ENCODE measurements around the gene MR1.
"Not testable (repeated sequence)": the region's sequence is repeated elsewhere in the genome, so short reads cannot be mapped to it uniquely, and the experiment has no call there.

The MR1 gene

DNA sequence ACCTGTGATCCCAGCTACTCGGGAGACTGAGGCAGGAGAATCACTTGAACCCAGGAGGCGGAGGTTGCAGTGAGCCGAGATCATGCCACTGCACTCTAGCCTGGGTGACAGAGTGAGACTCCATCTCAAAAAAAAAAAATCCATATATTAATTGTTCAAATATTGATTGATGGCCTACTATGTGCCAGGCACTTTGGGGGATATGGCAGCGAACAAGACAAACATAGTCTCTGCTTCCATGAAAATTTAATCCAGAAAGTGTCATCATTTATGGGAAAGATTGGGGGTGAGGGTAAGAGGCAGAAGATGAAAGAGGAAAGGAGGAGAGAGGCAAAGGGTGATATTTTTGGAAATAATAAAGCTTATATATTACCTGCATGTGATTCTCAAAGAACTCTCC lies 1.4 kb downstream of the MR1 start:
- H3K27me3 ChIP-seq (ENCODE audit: control insufficient read depth, insufficient read depth, low read length); H3K4me3 ChIP-seq (ENCODE audit: low read depth, low read length); H3K4me1 ChIP-seq (ENCODE audit: control insufficient read depth, insufficient read depth, low read length); H3K36me3 ChIP-seq (ENCODE audit: control insufficient read depth, insufficient read depth, low read length); H3K9ac ChIP-seq (ENCODE audit: low read depth, low read length); H3K9me3 ChIP-seq (ENCODE audit: control insufficient read depth, insufficient read depth, low read length): not testable (repeated sequence)

DNA sequence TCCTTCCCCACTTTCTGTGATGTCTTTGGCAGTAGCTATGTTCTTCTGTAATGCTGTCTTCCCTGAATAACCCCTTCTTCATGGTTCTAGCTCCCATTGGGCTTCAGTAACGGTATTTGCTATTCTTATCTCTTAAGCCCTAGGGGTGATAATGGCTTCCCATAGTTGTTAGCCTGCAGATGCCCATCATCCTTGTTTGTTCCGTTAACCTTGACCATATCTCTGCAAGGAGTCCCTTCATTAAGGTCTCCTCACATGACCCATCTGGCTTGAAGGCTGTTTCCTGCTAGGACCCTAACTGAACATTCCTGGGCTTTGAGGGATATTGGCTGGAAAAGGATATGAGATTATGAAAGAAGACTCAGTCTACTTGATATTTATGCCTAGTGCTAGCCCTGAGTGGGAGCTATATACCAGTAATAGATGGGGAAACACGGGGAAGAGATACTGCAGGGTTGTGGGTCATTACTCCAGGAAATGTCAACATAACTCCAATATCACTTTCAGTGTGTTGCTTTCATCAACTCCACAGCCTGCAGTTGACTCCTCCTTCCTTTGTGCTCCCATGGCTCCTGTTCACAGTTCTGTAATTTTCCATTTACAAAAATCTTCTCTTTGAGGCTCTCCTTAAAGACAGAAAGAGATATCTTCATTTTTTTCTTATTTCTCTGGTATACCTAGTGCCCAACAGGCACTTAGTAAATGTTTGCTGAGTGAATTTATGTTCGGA lies 2.5 kb downstream of the MR1 start:
- Histone ChIP-seq H3K9ac (ENCODE audit: low read depth, low read length) (no peak overlapping the region), H3K36me3 (ENCODE audit: control insufficient read depth, insufficient read depth, low read length) (no peaks in the 10 kb centered on the region), H3K9me3 (ENCODE audit: control insufficient read depth, insufficient read depth, low read length) (no peaks in the 10 kb centered on the region), H3K4me3 (ENCODE audit: low read depth, low read length) (no peak overlapping the region), H3K27me3 (ENCODE audit: control insufficient read depth, insufficient read depth, low read length) (no peaks in the 10 kb centered on the region), H3K4me1 (ENCODE audit: control insufficient read depth, insufficient read depth, low read length) (no peaks in the 10 kb centered on the region)

DNA sequence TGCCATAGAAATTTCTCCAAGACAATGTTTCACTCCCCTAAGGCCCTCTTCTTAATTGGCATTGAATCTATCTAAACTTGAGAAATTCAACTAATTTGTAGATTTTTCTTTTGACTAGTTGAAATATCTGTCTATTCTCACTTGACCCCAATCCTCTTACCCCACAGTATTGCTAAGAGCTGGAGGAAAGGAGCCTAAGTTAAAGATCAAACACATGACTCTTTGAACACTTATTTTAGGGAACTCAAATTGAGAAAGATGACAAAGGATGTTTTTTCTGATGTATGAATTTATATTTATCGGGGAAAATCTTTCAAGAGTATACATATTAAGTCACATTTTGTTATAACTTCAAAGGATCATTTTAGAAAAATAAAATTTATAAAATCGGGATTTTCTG lies 3.6 kb downstream of the MR1 start:
- no peaks in the 10 kb centered on the region for H3K27me3 ChIP-seq (ENCODE audit: control insufficient read depth, insufficient read depth, low read length)
- no peaks in the 10 kb centered on the region for H3K4me1 ChIP-seq (ENCODE audit: control insufficient read depth, insufficient read depth, low read length)
- no peak overlapping the region for H3K9ac ChIP-seq (ENCODE audit: low read depth, low read length)
- no peaks in the 10 kb centered on the region for H3K9me3 ChIP-seq (ENCODE audit: control insufficient read depth, insufficient read depth, low read length)
- H3K36me3 ChIP-seq (ENCODE audit: control insufficient read depth, insufficient read depth, low read length) = no peaks in the 10 kb centered on the region
- no peak overlapping the region for H3K4me3 ChIP-seq (ENCODE audit: low read depth, low read length)

DNA sequence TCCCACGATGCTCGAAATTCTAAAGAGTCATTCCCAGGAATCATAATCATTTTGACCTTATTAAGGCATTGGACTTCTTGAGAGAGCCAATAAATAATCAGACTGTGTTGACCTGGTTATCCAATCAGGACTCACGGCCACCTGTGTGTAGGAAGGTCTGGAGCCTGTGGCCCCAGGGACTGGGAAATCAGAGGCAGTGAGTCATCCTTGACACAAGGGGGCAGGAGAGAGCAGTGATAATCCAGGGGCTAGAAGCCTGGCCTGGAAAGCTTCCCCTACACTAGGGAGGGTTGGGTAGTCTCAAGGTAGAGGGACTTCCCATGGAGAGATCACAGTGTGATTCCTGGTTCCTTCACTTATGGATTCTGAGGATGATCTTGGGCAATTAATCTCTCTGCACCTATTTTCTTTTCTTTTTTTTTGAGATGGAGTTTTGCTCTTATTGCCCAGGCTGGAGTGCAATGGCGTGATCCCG lies 4.7 kb downstream of the MR1 start:
- Histone ChIP-seq H3K4me1 (ENCODE audit: control insufficient read depth, insufficient read depth, low read length) (no peaks in the 10 kb centered on the region), H3K27me3 (ENCODE audit: control insufficient read depth, insufficient read depth, low read length) (no peaks in the 10 kb centered on the region), H3K9me3 (ENCODE audit: control insufficient read depth, insufficient read depth, low read length) (no peaks in the 10 kb centered on the region), H3K4me3 (ENCODE audit: low read depth, low read length) (no peak overlapping the region), H3K36me3 (ENCODE audit: control insufficient read depth, insufficient read depth, low read length) (no peaks in the 10 kb centered on the region), H3K9ac (ENCODE audit: low read depth, low read length) (no peak overlapping the region)

GRCh38 chr1:181040284-181040865 lies 6.6 kb downstream of the MR1 start:
- no peaks in the 10 kb centered on the region for H3K4me1 ChIP-seq (ENCODE audit: control insufficient read depth, insufficient read depth, low read length)
- H3K9me3 ChIP-seq (ENCODE audit: control insufficient read depth, insufficient read depth, low read length) = no peaks in the 10 kb centered on the region
- no peaks in the 10 kb centered on the region for H3K27me3 ChIP-seq (ENCODE audit: control insufficient read depth, insufficient read depth, low read length)
- no peak overlapping the region for H3K4me3 ChIP-seq (ENCODE audit: low read depth, low read length)
- no peaks in the 10 kb centered on the region for H3K36me3 ChIP-seq (ENCODE audit: control insufficient read depth, insufficient read depth, low read length)
- no peak overlapping the region for H3K9ac ChIP-seq (ENCODE audit: low read depth, low read length)

GRCh38 chr1:181043025-181043888 lies 9.5 kb downstream of the MR1 start:
- H3K4me3 ChIP-seq (ENCODE audit: low read depth, low read length) = no peak overlapping the region
- no peaks in the 10 kb centered on the region for H3K27me3 ChIP-seq (ENCODE audit: control insufficient read depth, insufficient read depth, low read length)
- H3K9ac ChIP-seq (ENCODE audit: low read depth, low read length) = no peak overlapping the region
- no peaks in the 10 kb centered on the region for H3K36me3 ChIP-seq (ENCODE audit: control insufficient read depth, insufficient read depth, low read length)
- H3K4me1 ChIP-seq (ENCODE audit: control insufficient read depth, insufficient read depth, low read length) = no peaks in the 10 kb centered on the region
- H3K9me3 ChIP-seq (ENCODE audit: control insufficient read depth, insufficient read depth, low read length) = no peaks in the 10 kb centered on the region

GRCh38 chr1:181044449-181044966 lies 10.7 kb downstream of the MR1 start:
- Histone ChIP-seq H3K27me3 (ENCODE audit: control insufficient read depth, insufficient read depth, low read length) (no peaks in the 10 kb centered on the region), H3K36me3 (ENCODE audit: control insufficient read depth, insufficient read depth, low read length) (no peaks in the 10 kb centered on the region), H3K9ac (ENCODE audit: low read depth, low read length) (no peak overlapping the region), H3K4me3 (ENCODE audit: low read depth, low read length) (no peak overlapping the region), H3K4me1 (ENCODE audit: control insufficient read depth, insufficient read depth, low read length) (no peaks in the 10 kb centered on the region), H3K9me3 (ENCODE audit: control insufficient read depth, insufficient read depth, low read length) (no peaks in the 10 kb centered on the region)

DNA sequence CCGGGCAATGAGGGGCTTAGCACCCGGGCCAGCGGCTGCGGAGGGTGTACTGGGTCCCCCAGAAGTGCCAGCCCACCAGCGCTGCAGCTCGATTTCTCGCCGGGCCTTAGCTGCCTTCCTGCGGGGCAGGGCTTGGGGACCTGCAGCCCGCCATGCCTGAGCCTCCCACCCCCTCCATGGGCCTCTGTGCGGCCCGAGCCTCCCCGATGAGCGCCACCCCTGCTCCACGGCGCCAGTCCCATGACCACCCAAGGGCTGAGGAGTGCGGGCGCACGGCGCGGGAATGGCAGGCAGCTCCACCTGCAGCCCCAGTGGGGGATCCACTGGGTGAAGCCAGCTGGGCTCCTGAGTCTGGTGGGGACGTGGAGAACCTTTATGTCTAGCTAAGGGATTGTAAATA lies 12.2 kb downstream of the MR1 start:
- H3K9me3 ChIP-seq (ENCODE audit: control insufficient read depth, insufficient read depth, low read length); H3K4me3 ChIP-seq (ENCODE audit: low read depth, low read length); H3K36me3 ChIP-seq (ENCODE audit: control insufficient read depth, insufficient read depth, low read length); H3K9ac ChIP-seq (ENCODE audit: low read depth, low read length); H3K27me3 ChIP-seq (ENCODE audit: control insufficient read depth, insufficient read depth, low read length); H3K4me1 ChIP-seq (ENCODE audit: control insufficient read depth, insufficient read depth, low read length): not testable (repeated sequence)

DNA sequence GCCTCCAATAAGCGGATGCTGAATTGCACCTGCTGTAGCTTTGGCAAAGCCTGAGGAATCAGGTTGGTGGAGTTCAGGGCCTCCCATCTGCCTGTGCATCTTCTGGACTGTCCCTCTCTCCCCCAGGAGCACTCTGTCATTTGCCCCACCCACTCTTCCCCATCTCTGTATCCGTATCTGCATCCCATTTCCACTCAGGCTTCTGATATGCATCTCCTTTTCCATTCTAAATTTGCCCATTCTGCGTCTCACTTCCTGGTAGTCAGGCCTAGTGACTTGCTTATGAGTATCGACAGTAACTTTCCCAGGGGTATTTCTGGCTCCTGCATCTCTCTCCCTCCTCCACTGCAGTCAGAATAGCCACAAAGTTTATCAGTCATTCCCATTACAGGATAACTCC lies 15.6 kb downstream of the MR1 start:
- Histone ChIP-seq H3K9ac (ENCODE audit: low read depth, low read length) (no peak overlapping the region), H3K4me1 (ENCODE audit: control insufficient read depth, insufficient read depth, low read length) (no peaks in the 10 kb centered on the region), H3K4me3 (ENCODE audit: low read depth, low read length) (no peak overlapping the region), H3K9me3 (ENCODE audit: control insufficient read depth, insufficient read depth, low read length) (no peaks in the 10 kb centered on the region), H3K27me3 (ENCODE audit: control insufficient read depth, insufficient read depth, low read length) (no peaks in the 10 kb centered on the region), H3K36me3 (ENCODE audit: control insufficient read depth, insufficient read depth, low read length) (no peaks in the 10 kb centered on the region)

- Histone ChIP-seq H3K9ac (ENCODE audit: low read depth, low read length) (no peak overlapping the region), H3K9me3 (ENCODE audit: control insufficient read depth, insufficient read depth, low read length) (no peaks in the 10 kb centered on the region), H3K27me3 (ENCODE audit: control insufficient read depth, insufficient read depth, low read length) (no peaks in the 10 kb centered on the region), H3K4me3 (ENCODE audit: low read depth, low read length) (no peak overlapping the region), H3K4me1 (ENCODE audit: control insufficient read depth, insufficient read depth, low read length) (no peaks in the 10 kb centered on the region), H3K36me3 (ENCODE audit: control insufficient read depth, insufficient read depth, low read length) (no peaks in the 10 kb centered on the region)
Observed at GRCh38 chr1:181050922-181051321, 17.1 kb downstream of the MR1 start.

DNA sequence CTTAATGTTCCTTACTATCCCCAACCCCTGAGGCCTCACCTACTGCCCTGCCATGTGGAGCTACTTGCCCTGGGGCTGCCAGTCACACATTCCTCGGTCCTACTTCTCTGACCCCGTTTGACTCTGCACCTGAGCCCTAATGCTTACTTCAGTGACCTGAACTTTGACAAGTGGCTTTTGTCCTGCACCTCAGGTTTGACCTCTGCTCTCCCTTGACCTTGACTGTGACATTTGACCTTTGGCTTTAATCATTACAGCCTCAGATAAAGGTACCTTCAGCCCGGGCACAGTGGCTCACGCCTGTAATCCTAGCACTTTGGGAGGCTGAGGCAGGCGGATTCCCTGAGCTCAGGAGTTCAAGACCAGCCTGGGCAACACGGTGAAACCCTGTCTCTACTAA lies 22.8 kb downstream of the MR1 start:
- H3K9me3 ChIP-seq (ENCODE audit: control insufficient read depth, insufficient read depth, low read length) = no peaks in the 10 kb centered on the region
- H3K36me3 ChIP-seq (ENCODE audit: control insufficient read depth, insufficient read depth, low read length) = no peaks in the 10 kb centered on the region
- no peak overlapping the region for H3K4me3 ChIP-seq (ENCODE audit: low read depth, low read length)
- H3K27me3 ChIP-seq (ENCODE audit: control insufficient read depth, insufficient read depth, low read length) = no peaks in the 10 kb centered on the region
- H3K9ac ChIP-seq (ENCODE audit: low read depth, low read length) = no peak overlapping the region
- no peaks in the 10 kb centered on the region for H3K4me1 ChIP-seq (ENCODE audit: control insufficient read depth, insufficient read depth, low read length)

All from iPS-15b (cell line).